Central memory CD8-positive, alpha-beta T cell (primary cell): ENCODE results near the gene HABP4.

ENCODE experiments used
- ATAC-seq: fragments of 150-1000 bp; cut with Tn5 transposase; replicated peaks from 2 replicates; pipeline ENCODE4 v1.10.0; 2022; ENCODE audit warnings: mild to moderate bottlenecking, moderate FRiP score, moderate number of reproducible peaks; ENCODE audit not compliant: poor library complexity, severe bottlenecking; ENCODE audit errors: extremely low read depth
- DNase-seq, 2 donors: peaks; one replicate each; pipeline ENCODE4 v3.0.0; 2021; ENCODE audit warnings: low spot score in 2 of 2
- H3K27ac Mint-ChIP-seq: one replicate; pipeline ENCODE4 v1.8.0; 2022; ENCODE audit warnings: low read depth, mild to moderate bottlenecking, moderate library complexity, mixed read lengths
- H3K27me3 Mint-ChIP-seq: one replicate; pipeline ENCODE4 v1.8.0; 2022; ENCODE audit warnings: mixed read lengths
- H3K36me3 Mint-ChIP-seq: one replicate; pipeline ENCODE4 v1.8.0; 2022; ENCODE audit warnings: mild to moderate bottlenecking, moderate library complexity, mixed read lengths; ENCODE audit not compliant: insufficient read depth
- H3K4me1 Mint-ChIP-seq: one replicate; pipeline ENCODE4 v1.8.0; 2022; ENCODE audit warnings: mixed read lengths
- H3K4me3 Mint-ChIP-seq: one replicate; pipeline ENCODE4 v1.8.0; 2022; ENCODE audit warnings: mild to moderate bottlenecking, moderate library complexity, mixed read lengths
- H3K9me3 Mint-ChIP-seq: one replicate; pipeline ENCODE4 v1.8.0; 2022; ENCODE audit warnings: mixed read lengths

The HABP4 gene

DNA sequence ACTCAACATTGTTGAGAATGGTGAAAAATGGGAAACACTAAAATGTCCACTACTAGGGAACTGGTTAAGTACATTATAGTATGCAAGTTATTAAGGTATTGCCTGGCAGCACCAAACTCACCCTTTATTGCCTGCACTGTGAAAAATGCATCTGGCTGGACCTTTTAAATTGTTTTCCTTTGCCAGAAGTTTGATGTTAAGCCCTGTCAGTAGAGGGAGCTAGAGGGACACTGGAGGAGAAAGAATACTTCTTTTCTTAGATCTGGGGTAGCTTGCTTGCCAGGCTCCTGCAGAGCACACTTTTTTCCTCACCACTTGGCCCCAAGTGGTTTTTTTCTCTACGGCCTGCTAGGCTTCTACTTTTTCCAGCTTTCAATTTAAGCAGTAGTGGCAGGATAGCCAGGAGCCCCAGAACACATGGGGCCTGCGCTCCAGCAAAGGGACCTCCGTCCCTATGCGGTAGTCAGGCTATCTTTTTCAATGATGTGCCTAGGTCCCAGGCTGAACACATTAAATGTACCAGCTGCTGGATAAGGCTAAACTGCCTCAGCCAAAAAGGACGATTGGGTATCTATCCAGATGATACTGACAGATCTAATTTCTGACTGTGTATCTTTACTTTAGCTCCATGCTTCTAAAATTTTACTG lies 8.0 kb upstream of the HABP4 start:
- H3K27me3 Mint-ChIP-seq = no peaks in the 10 kb centered on the region
- H3K4me3 Mint-ChIP-seq = no peak overlapping the region
- peaks cover 2% of the 10 kb centered on the region for H3K36me3 Mint-ChIP-seq
- H3K9me3 Mint-ChIP-seq = no peaks in the 10 kb centered on the region
- no peak for DNase-seq
- H3K27ac Mint-ChIP-seq = no peak overlapping the region
- H3K4me1 Mint-ChIP-seq = no peaks in the 10 kb centered on the region
- ATAC-seq = no peak

- H3K27me3 Mint-ChIP-seq = no peaks in the 10 kb centered on the region
- no peaks in the 10 kb centered on the region for H3K9me3 Mint-ChIP-seq
- H3K4me1 Mint-ChIP-seq = no peaks in the 10 kb centered on the region
- ATAC-seq = peak; percentile 52
- no peak for DNase-seq
- peaks cover 2% of the 10 kb centered on the region for H3K36me3 Mint-ChIP-seq
- H3K27ac Mint-ChIP-seq = no peak overlapping the region
- H3K4me3 Mint-ChIP-seq = no peak overlapping the region
These were observed 7.5 kb upstream of the HABP4 start for GRCh38 chr9:96442491-96442890.

DNA sequence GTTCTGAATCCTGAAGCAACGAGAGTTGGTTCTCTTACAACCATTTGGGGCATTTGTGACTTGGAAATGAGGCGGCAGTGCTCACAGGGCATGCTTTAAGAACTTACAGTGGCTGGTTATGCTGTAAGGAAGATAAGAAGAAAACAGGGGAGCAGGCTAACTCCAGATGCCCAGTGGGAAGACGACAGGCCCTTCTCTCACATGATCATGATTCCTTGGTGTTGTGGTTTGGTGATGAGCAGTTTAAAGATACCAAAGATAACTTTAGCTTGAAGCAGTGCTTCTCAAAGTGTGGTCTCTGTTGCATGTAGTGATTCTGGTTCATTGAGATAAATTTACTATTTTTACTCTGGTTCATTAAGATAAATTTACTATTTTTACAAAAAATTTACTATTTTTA lies 2.6 kb upstream of the HABP4 start:
- H3K36me3 Mint-ChIP-seq = peaks cover 8% of the 10 kb centered on the region
- H3K27ac Mint-ChIP-seq = no peak overlapping the region
- H3K4me1 Mint-ChIP-seq = peaks cover 15% of the 10 kb centered on the region
- no peak for ATAC-seq
- H3K27me3 Mint-ChIP-seq = no peaks in the 10 kb centered on the region
- no peaks in the 10 kb centered on the region for H3K9me3 Mint-ChIP-seq
- DNase-seq = no peak
- no peak overlapping the region for H3K4me3 Mint-ChIP-seq

DNA sequence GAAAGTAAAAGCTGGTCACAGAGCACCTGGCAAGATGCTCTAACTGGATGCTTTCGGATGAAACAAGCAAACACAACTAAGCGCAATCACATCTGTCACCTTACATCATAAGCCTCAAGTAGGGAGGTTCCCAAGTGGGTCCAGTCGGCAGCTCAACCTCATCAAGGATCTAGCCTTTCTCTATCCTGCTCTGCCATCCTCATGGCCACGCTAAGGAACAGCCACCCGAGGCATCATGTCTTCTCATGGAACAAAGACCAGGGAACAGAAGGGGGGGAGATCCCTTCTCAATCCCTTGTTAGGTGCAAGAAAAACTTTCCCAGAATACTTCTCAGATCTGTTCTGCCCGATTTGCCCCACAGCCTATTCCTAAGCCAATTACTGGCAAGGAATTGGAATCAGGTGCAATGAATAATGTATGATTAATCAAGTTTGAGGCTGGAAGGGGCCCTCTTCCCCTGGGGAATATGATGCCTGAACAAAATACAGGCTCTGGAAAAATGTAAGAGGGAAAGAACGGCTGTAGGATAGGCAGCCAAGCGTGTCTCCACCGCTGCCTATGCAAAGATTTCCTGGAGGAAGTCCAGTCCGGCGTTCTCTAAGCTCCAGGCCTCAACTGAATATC lies 1.3 kb upstream of the HABP4 start:
- DNase-seq (no peak), ATAC-seq (no peak)
- Mint-ChIP-seq H3K4me3 (peak overlapping the region; percentile 84), H3K9me3 (no peaks in the 10 kb centered on the region), H3K36me3 (peaks cover 8% of the 10 kb centered on the region), H3K27me3 (no peaks in the 10 kb centered on the region), H3K27ac (no peak overlapping the region), H3K4me1 (peaks cover 20% of the 10 kb centered on the region)

DNA sequence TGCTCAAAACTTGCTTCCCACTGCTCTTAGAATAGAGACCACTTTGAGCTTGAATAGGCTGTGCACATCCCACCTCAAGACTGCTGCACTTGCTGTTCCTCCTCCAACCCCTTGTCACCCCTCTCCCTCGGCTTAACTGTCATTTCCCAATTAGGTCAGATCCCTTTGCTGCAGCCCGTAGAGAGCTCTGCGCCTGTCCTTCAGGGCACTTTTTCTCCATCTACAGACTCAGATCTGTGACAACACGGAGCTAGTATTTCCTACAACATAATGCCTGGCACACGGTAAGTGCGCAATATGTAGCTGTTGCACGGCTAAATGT lies 485 bp upstream of the HABP4 start:
- ATAC-seq = peak; percentile 25
- no peaks in the 10 kb centered on the region for H3K9me3 Mint-ChIP-seq
- H3K4me1 Mint-ChIP-seq = peaks cover 24% of the 10 kb centered on the region
- no peak for DNase-seq
- H3K36me3 Mint-ChIP-seq = peaks cover 8% of the 10 kb centered on the region
- H3K4me3 Mint-ChIP-seq = peak overlapping the region; percentile 84
- H3K27ac Mint-ChIP-seq = peak overlapping the region; percentile 2
- H3K27me3 Mint-ChIP-seq = no peaks in the 10 kb centered on the region

GRCh38 chr9:96450613-96451528 lies 902 bp downstream of the HABP4 start:
- H3K4me1 Mint-ChIP-seq = peaks cover 24% of the 10 kb centered on the region
- ATAC-seq = peak; percentile 25
- peak in 1 of 2 donors; percentile 25 for DNase-seq
- no peaks in the 10 kb centered on the region for H3K9me3 Mint-ChIP-seq
- peak overlapping the region; percentile 41 for H3K27ac Mint-ChIP-seq
- peaks cover 8% of the 10 kb centered on the region for H3K36me3 Mint-ChIP-seq
- H3K4me3 Mint-ChIP-seq = peak overlapping the region; percentile 84
- no peaks in the 10 kb centered on the region for H3K27me3 Mint-ChIP-seq

- Mint-ChIP-seq H3K36me3 (peaks cover 12% of the 10 kb centered on the region), H3K27me3 (no peaks in the 10 kb centered on the region), H3K27ac (no peak overlapping the region), H3K4me1 (peaks cover 24% of the 10 kb centered on the region), H3K4me3 (no peak overlapping the region), H3K9me3 (no peaks in the 10 kb centered on the region)
- DNase-seq (no peak), ATAC-seq (no peak)
These were observed 3.7 kb downstream of the HABP4 start for GRCh38 chr9:96453625-96454024.

- H3K4me1 Mint-ChIP-seq = peaks cover 10% of the 10 kb centered on the region
- no peaks in the 10 kb centered on the region for H3K27me3 Mint-ChIP-seq
- H3K9me3 Mint-ChIP-seq = no peaks in the 10 kb centered on the region
These were observed 7.3 kb downstream of the HABP4 start for GRCh38 chr9:96457266-96457665.

GRCh38 chr9:96458226-96458625 lies 8.3 kb downstream of the HABP4 start:
- no peaks in the 10 kb centered on the region for H3K27me3 Mint-ChIP-seq
- peaks cover 9% of the 10 kb centered on the region for H3K36me3 Mint-ChIP-seq
- ATAC-seq (no peak), DNase-seq (no peak)
- no peak overlapping the region for H3K4me3 Mint-ChIP-seq
- no peaks in the 10 kb centered on the region for H3K9me3 Mint-ChIP-seq
- no peak overlapping the region for H3K27ac Mint-ChIP-seq
- H3K4me1 Mint-ChIP-seq = peaks cover 6% of the 10 kb centered on the region

More at GRCh38 chr9:96457266-96457665, 7.3 kb downstream of the HABP4 start:
- Mint-ChIP-seq H3K27ac (no peak overlapping the region), H3K4me3 (no peak overlapping the region), H3K36me3 (peaks cover 9% of the 10 kb centered on the region)
- DNase-seq (no peak), ATAC-seq (no peak)

DNA sequence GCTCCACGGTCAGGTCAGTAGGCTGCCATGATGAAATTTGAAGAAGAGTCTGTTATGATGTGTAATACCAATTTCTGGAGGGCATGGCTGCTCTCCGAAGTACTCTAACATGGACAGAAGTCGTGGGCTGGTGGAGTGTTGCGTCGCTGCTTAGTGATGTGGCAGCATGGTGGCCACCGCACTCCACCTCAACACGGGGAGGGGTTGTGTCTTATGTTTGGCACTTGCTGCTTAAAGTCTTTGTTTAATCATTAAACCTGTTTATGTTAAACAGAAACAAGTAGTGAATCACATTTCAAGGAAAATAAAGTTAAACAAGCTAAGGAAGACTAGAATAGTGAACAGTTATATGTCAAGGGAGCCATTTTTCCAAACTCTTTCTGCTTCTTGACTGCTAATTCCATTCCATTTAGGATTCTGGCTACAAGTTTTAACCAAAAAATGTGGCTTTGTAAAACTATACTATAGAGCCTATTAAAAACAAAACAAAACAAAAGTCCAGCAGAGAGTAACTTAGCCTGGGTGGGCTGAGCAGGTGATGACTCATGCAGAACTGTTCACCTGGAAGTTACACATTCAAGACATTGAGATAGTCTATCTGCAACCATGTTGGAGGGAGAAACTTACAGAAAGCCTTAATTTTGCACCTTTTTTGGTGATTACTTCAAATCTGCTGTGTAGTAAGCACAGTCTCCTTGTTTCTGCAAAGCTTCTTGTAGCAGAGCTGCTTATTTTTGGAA lies 9.5 kb downstream of the HABP4 start:
- no peak overlapping the region for H3K27ac Mint-ChIP-seq
- ATAC-seq (no peak), DNase-seq (no peak)
- no peaks in the 10 kb centered on the region for H3K9me3 Mint-ChIP-seq
- H3K4me3 Mint-ChIP-seq = no peak overlapping the region
- peaks cover 9% of the 10 kb centered on the region for H3K36me3 Mint-ChIP-seq
- no peaks in the 10 kb centered on the region for H3K4me1 Mint-ChIP-seq
- no peaks in the 10 kb centered on the region for H3K27me3 Mint-ChIP-seq

DNA sequence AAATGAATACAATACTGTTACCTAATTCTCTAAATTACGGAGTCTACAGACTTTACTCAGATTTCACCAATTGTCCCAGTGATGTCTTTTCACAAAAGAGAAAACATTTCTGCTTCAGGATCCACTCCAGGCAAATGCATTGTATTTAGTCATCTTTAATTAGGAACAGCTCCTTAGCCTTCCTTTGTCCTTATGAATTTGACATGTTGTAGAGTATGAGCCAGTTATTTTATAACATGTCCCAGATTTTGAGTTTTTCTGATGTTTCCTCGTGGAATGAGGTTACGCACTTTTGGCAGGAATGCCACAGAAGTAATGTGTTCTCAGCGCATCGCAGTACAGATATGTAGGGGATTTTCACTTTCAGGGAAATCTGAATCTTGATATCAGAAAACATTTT lies 10.5 kb downstream of the HABP4 start:
- H3K9me3 Mint-ChIP-seq = no peaks in the 10 kb centered on the region
- H3K36me3 Mint-ChIP-seq = peaks cover 12% of the 10 kb centered on the region
- H3K4me3 Mint-ChIP-seq = no peak overlapping the region

GRCh38 chr9:96460882-96461281 lies 10.9 kb downstream of the HABP4 start:
- H3K27ac Mint-ChIP-seq = no peak overlapping the region
- H3K36me3 Mint-ChIP-seq = peaks cover 14% of the 10 kb centered on the region
- no peak overlapping the region for H3K4me3 Mint-ChIP-seq
- DNase-seq (no peak), ATAC-seq (no peak)
- no peaks in the 10 kb centered on the region for H3K4me1 Mint-ChIP-seq
- no peaks in the 10 kb centered on the region for H3K9me3 Mint-ChIP-seq
- no peaks in the 10 kb centered on the region for H3K27me3 Mint-ChIP-seq

More for the DNA sequence above, 10.5 kb downstream of the HABP4 start:
- ATAC-seq (no peak), DNase-seq (no peak)
- no peaks in the 10 kb centered on the region for H3K4me1 Mint-ChIP-seq
- H3K27ac Mint-ChIP-seq = no peak overlapping the region
- no peaks in the 10 kb centered on the region for H3K27me3 Mint-ChIP-seq
